Left ventricle myocardium inferior (tissue), 1 donor: ENCODE results near the gene CRY1. TPM values are rescaled to one million over a fixed set of nuclear protein-coding genes. Genes with fewer than 3 reads are reported as not detected.
"Not testable (repeated sequence)": the region's sequence is repeated elsewhere in the genome, so short reads cannot be mapped to it uniquely, and the experiment has no call there.

Source experiments
- DNase-seq: peaks from one replicate; pipeline ENCODE4 v3.0.0-alpha.2; 2020
- H3K27ac ChIP-seq: fragments of 200-600 bp; replicated peaks from 2 replicates; pipeline ENCODE4 v1.8.0; 2021
- H3K27me3 ChIP-seq: fragments of 200-600 bp; 2 replicates; pipeline ENCODE4 v1.8.0; 2021; ENCODE audit warnings: low read depth
- H3K36me3 ChIP-seq: fragments of 200-600 bp; 2 replicates; pipeline ENCODE4 v1.8.0; 2021
- H3K4me1 ChIP-seq: fragments of 200-600 bp; 2 replicates; pipeline ENCODE4 v1.8.0; 2021
- H3K4me3 ChIP-seq: fragments of 200-600 bp; 2 replicates; pipeline ENCODE4 v1.8.0; 2021; ENCODE audit warnings: mild to moderate bottlenecking, moderate library complexity
- H3K9me3 ChIP-seq: fragments of 200-600 bp; replicated peaks from 2 replicates; pipeline ENCODE4 v1.8.0; 2021
- intact Hi-C: fragments of 100-400 bp; cut with micrococcal nuclease; formaldehyde crosslinking; loops from one replicate; pipeline ENCODE4 v1.11.0; 2022
- total RNA-seq: library from RNA; stranded (reverse); fragmentation: NEBNext Ultra II Directional; extraction: Animal tissue kit (Norgen Biotek cat#: 25700); gene quantifications from one replicate; pipeline ENCODE4 v1.2.1, GENCODE V29; 2021
- TF ChIP-seq, protein P1 (sequence below): fragments of 200-600 bp; IDR thresholded peaks from 2 replicates; pipeline ENCODE4 v1.8.0; 2021; ENCODE audit warnings: antibody characterized with exemption, mild to moderate bottlenecking, borderline replicate concordance
- donor health status: DM: no; HTN: yes; CAD: no; lungs with severe emphysema.

Gene CRY1
- total RNA-seq, 1 donor from 2014 or later = 10.0 TPM

DNA sequence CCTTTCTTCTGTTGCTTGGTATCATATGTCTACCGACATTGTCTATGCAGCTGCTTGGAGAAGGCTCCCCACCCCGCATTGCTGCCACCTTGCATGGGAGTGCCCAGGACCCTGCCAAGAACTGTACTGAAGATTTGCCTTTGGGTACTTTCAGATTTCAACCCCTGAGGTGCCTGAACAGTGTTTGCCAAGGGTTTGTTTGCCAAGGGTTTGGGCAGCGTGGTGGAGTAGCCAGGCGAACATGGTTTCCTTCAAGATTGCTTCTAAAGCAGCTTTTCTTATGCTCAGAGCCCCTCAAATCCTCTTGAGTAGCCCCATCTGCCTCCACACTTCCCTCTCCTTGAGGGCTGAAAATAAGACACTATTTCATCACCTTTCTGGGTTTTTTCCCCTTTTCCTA, 25.3 kb upstream of the CRY1 start:
- Histone ChIP-seq H3K36me3 (no peaks in the 10 kb centered on the region), H3K27me3 (peaks cover 39% of the 10 kb centered on the region), H3K27ac (no peak overlapping the region), H3K4me1 (no peaks in the 10 kb centered on the region), H3K4me3 (no peak overlapping the region), H3K9me3 (no peaks in the 10 kb centered on the region)
- TF ChIP-seq, protein P1, sequence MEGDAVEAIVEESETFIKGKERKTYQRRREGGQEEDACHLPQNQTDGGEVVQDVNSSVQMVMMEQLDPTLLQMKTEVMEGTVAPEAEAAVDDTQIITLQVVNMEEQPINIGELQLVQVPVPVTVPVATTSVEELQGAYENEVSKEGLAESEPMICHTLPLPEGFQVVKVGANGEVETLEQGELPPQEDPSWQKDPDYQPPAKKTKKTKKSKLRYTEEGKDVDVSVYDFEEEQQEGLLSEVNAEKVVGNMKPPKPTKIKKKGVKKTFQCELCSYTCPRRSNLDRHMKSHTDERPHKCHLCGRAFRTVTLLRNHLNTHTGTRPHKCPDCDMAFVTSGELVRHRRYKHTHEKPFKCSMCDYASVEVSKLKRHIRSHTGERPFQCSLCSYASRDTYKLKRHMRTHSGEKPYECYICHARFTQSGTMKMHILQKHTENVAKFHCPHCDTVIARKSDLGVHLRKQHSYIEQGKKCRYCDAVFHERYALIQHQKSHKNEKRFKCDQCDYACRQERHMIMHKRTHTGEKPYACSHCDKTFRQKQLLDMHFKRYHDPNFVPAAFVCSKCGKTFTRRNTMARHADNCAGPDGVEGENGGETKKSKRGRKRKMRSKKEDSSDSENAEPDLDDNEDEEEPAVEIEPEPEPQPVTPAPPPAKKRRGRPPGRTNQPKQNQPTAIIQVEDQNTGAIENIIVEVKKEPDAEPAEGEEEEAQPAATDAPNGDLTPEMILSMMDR = no peak
- DNase-seq = no peak
- intact Hi-C loops = no loop called here

DNA sequence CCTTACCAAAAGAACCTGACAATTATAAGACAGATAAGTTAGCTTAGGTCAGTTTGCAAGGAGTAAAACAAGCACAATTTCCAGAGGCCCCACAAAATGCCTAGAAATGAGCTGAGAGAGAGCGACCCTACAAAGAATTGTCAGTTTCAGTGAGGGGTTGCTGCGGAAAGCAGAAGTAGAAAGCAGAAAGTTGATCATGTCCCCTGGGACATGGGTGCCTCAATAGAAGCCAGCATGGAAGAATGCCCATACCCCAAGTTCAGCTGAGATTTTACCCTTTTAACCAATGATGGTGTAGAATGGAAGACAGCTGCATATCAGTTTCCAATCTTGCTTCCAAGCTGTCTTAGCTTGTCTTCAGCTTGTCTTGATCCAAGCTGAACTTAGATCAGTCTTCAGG, 21.8 kb upstream of the CRY1 start:
- Histone ChIP-seq H3K36me3 (no peaks in the 10 kb centered on the region), H3K4me3 (no peak overlapping the region), H3K27ac (no peak overlapping the region), H3K4me1 (no peaks in the 10 kb centered on the region), H3K9me3 (no peaks in the 10 kb centered on the region), H3K27me3 (peaks cover 9% of the 10 kb centered on the region)
- intact Hi-C loops = no loop called here
- DNase-seq = no peak
- TF ChIP-seq, protein P1 = no peak

DNA sequence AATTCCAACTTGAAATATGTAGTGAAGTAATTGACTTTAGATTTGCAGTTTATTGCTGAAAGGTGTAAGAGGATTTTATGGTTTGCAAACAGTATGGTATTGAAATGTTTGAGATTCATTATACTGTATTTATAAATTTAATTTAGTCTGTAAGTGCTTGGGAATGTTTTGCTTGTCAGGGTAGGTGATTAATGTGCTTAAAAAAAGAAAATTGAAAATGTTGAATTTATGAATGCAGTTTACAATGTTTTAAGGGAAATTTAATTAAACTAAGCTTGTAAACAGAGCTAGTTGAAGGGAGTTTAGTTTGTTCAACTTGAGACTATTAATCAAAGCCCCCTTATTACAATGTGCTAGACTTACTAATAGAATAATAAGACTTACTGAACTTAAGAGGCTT, 18.0 kb upstream of the CRY1 start:
- Histone ChIP-seq H3K27me3 (no peaks in the 10 kb centered on the region), H3K4me3 (no peak overlapping the region), H3K9me3 (no peaks in the 10 kb centered on the region), H3K4me1 (no peaks in the 10 kb centered on the region), H3K36me3 (no peaks in the 10 kb centered on the region), H3K27ac (no peak overlapping the region)
- TF ChIP-seq, protein P1 = no peak
- no peak for DNase-seq
- intact Hi-C loops = no loop called here

DNA sequence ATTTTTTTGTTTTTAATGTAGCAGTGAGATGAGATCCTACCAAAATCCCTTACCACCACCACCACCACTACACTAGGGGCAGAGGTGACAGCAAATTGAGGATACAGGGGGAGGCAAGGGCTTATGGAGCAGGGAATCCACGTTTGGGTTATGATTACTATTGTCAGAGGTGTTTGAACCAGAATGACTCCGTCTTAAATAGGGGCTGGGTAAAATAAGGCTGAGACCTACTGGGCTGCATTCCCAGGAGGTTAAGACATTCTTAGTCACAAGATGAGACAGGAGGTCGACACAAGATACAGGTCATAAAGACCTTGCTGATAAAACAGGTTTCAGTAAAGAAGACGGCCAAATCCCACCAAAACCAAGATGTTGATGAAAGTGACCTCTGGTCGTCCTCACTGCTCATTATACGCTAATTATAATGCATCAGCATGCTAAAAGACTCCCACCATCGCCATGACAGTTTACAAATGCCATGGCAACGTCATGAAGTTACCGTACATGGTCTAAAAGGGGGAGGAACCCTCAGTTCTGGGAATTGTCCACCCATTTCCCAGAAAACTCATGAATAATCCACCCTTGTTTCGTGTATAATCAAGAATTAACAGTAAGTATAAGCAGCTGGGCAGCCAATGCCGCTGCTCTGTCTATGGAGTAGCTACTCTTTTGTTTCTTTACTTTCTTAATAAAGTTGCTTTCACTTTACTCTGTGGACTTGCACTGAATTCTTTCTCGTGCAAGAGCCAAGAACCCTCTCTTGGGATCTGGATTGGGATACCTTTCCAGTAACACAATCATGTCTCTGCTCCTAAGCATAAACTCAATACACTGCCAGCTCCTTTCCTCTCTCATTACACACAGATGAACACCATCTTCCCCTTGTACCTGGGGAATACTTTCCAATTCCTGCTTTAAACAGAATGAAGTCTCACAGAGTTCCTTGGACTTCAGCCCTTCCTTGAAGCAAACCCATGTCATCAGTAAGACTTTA, 16.7 kb upstream of the CRY1 start:
- no peak overlapping the region for H3K27ac ChIP-seq
- H3K4me3 ChIP-seq = peak overlapping the region; percentile 16
- no peaks in the 10 kb centered on the region for H3K9me3 ChIP-seq
- H3K36me3 ChIP-seq = no peaks in the 10 kb centered on the region
- intact Hi-C loops = no loop called here
- TF ChIP-seq, protein P1 = no peak
- no peak for DNase-seq
- no peaks in the 10 kb centered on the region for H3K27me3 ChIP-seq
- H3K4me1 ChIP-seq = no peaks in the 10 kb centered on the region

DNA sequence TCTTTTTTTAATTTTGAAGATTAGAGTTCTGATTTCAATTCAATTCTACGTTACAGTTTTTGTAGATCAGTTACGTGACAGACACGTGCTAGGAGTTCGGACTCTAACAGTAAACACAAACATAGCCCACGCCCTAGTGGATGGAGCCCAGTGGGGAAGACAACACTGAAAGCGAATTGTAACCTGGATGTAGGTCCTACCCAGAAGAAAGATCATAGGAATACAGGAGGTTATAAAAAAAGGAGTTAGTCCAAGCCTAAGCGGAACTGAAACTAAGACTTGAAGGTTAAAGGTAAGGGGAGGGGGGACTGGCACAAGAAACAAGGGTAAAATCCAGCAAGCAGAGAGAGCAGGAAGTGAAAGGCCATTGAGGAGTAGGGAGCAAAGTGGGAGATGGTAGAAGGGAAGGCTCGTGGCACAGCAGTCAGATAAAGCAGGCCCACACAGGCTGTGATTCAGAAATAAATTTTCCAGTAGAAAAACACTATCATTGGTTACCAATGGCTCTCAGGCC, 15.7 kb upstream of the CRY1 start:
- H3K4me1 ChIP-seq = no peaks in the 10 kb centered on the region
- no peak overlapping the region for H3K27ac ChIP-seq
- no peaks in the 10 kb centered on the region for H3K36me3 ChIP-seq
- TF ChIP-seq, protein P1 = no peak
- intact Hi-C loops = no loop called here
- DNase-seq = no peak
- H3K4me3 ChIP-seq = no peak overlapping the region
- H3K9me3 ChIP-seq = no peaks in the 10 kb centered on the region
- no peaks in the 10 kb centered on the region for H3K27me3 ChIP-seq

DNA sequence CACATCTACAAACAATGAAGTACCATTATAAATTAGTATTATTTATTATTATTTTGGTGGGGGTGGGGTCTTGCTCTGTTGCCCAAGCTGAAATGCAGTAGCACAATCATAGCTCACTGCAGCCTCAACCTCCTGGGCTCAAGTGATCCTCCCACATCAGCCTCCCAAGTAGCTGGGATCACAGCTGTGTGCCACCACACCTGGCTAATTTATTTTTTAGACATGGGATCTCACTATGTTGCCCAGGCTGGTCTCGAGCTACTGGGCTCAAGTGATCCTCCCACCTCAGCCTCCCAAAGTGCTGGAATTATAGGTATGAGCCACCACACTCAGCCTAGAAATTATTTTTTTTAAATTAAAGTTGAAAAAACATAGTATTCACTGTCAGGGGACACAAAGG, 15.0 kb upstream of the CRY1 start:
- H3K36me3 ChIP-seq, DNase-seq, H3K27ac ChIP-seq, intact Hi-C loops, H3K9me3 ChIP-seq, H3K4me3 ChIP-seq, H3K4me1 ChIP-seq, H3K27me3 ChIP-seq: not testable (repeated sequence)
